OCI-LY3 (cell line): ENCODE results near the gene CELF4.
A peak's percentile ranks its signal among the peaks of the same experiment; 100 is the strongest.

Source experiments
- H2AFZ ChIP-seq: fragments of 200-600, 300-600 bp; shearing (Covaris generic); 2 replicates; pipeline ENCODE4 v1.6.0; 2014; ENCODE audit warnings: antibody characterized with exemption, low read depth, low read length
- H3K27ac ChIP-seq: fragments of 200-600, 300-600 bp; sonication (generic); 2 replicates; pipeline ENCODE4 v1.5.1; 2014; ENCODE audit warnings: mild to moderate bottlenecking, low read length, moderate library complexity, mixed read lengths
- H3K27me3 ChIP-seq: fragments of 200-600, 300-600 bp; sonication (generic); 2 replicates; pipeline ENCODE4 v1.6.1; 2014; ENCODE audit warnings: low read depth, low read length, mixed read lengths
- H3K36me3 ChIP-seq: fragments of 200-600, 300-600 bp; sonication (generic); replicated peaks from 2 replicates; pipeline ENCODE3; 2014; ENCODE audit warnings: low read depth, low read length, mixed read lengths
- H3K4me1 ChIP-seq: fragments of 300-600, 200-600 bp; sonication (generic); 2 replicates; pipeline ENCODE4 v1.6.1; 2014; ENCODE audit warnings: low read length, mixed read lengths
- H3K4me2 ChIP-seq: fragments of 200-600, 300-600 bp; sonication (generic); 2 replicates; pipeline ENCODE4 v1.6.1; 2014; ENCODE audit warnings: low read length, mixed read lengths
- H3K4me3 ChIP-seq: fragments of 300-600, 200-600 bp; sonication (generic); 2 replicates; pipeline ENCODE4 v1.5.1; 2014; ENCODE audit warnings: antibody characterized with exemption, mild to moderate bottlenecking, low read length, moderate library complexity
- H3K79me2 ChIP-seq: fragments of 300-600, 200-600 bp; shearing (Covaris generic); 2 replicates; pipeline ENCODE4 v1.6.1; 2014; ENCODE audit warnings: mild to moderate bottlenecking, low read length, mixed read lengths
- H3K9ac ChIP-seq: fragments of 300-600, 200-600 bp; shearing (Covaris generic); 2 replicates; pipeline ENCODE4 v1.6.0; 2014; ENCODE audit warnings: mild to moderate bottlenecking, low read length, moderate library complexity
- H3K9me3 ChIP-seq: fragments of 200-600, 300-600 bp; shearing (Covaris generic); 2 replicates; pipeline ENCODE4 v1.6.1; 2014; ENCODE audit warnings: low read length, mixed read lengths; ENCODE audit not compliant: insufficient read depth
- H4K20me1 ChIP-seq: fragments of 200-600, 300-600 bp; sonication (generic); 2 replicates; pipeline ENCODE4 v1.6.1; 2016; ENCODE audit warnings: low read length, mixed read lengths; ENCODE audit not compliant: insufficient read depth
- EZH2phosphoT487 ChIP-seq: fragments of 200-600 bp; shearing (Covaris generic); IDR thresholded peaks from 2 replicates; pipeline ENCODE4 v1.6.1; 2018; ENCODE audit warnings: antibody characterized with exemption, mixed run types, low read depth
- TF ChIP-seq, protein P1 (sequence below): fragments of 200-600, 300-600 bp; sonication (generic); IDR thresholded peaks from 2 replicates; pipeline ENCODE4 v1.5.1; 2014; ENCODE audit warnings: antibody characterized with exemption, low read length, low read depth

Gene CELF4

DNA sequence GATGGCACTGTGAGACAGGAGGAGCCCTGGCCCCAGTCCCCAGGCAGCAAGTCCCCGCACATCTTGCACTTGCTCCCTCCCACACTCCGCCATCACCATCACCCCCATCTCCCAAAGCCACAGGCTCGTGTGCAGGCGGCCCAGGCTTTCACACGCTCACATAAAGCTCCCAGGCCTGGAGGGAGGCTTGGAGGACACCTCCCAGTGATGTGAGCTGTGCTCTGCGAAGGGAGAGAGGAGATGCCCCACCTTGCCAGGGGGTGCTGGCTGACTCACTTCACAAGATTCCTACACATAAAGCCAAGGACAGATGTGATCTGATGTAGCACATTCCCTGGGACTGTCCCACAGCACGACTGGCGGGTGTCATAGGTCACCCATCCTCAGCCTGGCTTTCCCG is 28.9 kb downstream of the CELF4 start:
- no peak overlapping the region for H3K27ac ChIP-seq
- H3K4me3 ChIP-seq: no peak overlapping the region
- H3K36me3 ChIP-seq: no peaks in the 10 kb centered on the region
- H3K9me3 ChIP-seq: no peaks in the 10 kb centered on the region
- H3K27me3 ChIP-seq: no peaks in the 10 kb centered on the region
- 0 out of 2 replicates have a peak overlapping the region, but pooled peaks have one; percentile 20 for H3K4me2 ChIP-seq
- H4K20me1 ChIP-seq: no peaks in the 10 kb centered on the region
- no peak overlapping the region for H2AFZ ChIP-seq
- TF ChIP-seq, protein P1, sequence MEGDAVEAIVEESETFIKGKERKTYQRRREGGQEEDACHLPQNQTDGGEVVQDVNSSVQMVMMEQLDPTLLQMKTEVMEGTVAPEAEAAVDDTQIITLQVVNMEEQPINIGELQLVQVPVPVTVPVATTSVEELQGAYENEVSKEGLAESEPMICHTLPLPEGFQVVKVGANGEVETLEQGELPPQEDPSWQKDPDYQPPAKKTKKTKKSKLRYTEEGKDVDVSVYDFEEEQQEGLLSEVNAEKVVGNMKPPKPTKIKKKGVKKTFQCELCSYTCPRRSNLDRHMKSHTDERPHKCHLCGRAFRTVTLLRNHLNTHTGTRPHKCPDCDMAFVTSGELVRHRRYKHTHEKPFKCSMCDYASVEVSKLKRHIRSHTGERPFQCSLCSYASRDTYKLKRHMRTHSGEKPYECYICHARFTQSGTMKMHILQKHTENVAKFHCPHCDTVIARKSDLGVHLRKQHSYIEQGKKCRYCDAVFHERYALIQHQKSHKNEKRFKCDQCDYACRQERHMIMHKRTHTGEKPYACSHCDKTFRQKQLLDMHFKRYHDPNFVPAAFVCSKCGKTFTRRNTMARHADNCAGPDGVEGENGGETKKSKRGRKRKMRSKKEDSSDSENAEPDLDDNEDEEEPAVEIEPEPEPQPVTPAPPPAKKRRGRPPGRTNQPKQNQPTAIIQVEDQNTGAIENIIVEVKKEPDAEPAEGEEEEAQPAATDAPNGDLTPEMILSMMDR: no peak
- TF ChIP-seq EZH2phosphoT487: no peak
- H3K4me1 ChIP-seq: peaks cover 62% of the 10 kb centered on the region
- no peak overlapping the region for H3K9ac ChIP-seq
- no peaks in the 10 kb centered on the region for H3K79me2 ChIP-seq

DNA sequence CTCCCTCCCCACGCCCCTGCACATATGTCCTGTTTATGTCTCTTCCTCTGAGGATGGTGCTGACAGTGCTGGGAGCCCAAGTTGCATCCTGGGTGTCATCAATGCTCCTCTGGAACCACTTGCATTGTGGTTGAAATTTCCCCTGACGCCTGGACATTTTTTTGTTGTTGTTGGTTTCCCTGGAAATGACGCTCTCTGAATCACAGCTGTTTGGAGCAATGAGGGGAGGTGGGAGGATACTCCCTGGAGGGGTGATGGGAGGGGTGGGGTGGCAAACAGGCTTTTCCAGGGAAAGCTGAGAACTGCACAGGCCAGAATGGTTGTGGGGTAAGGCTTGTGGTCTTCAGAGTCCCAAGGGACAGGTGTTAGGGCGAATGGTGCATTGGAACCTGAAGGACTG is 29.6 kb downstream of the CELF4 start:
- Histone ChIP-seq H3K27me3 (no peaks in the 10 kb centered on the region), H4K20me1 (no peaks in the 10 kb centered on the region)
- TF ChIP-seq EZH2phosphoT487: no peak
- TF ChIP-seq, protein P1: no peak

DNA sequence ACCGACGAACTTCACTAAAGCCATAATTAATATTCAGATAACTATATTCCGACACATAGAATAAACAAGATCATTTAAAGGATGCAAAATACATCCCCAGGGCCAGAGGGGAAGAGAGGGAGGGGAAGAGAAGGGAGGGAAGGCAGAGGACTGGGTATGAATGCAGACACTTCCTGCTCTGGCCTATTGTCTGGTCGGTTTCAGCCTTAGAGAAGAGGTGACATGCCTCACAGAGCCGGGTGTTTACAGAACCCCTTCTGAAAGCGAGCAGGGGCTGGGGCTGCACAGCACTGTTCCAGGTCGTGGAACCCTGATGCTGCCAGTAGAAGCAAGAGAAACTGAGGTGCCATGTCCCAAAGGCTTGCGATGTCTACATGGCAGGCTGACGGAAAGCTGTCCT is 31.0 kb downstream of the CELF4 start:
- H3K36me3 ChIP-seq: no peaks in the 10 kb centered on the region
- peak overlapping the region; percentile 59 for H3K4me3 ChIP-seq
- TF ChIP-seq, protein P1: no peak
- no peak for TF ChIP-seq EZH2phosphoT487
- no peaks in the 10 kb centered on the region for H4K20me1 ChIP-seq
- peak overlapping the region; percentile 80 for H2AFZ ChIP-seq
- H3K27ac ChIP-seq: peak overlapping the region; percentile 95
- H3K9me3 ChIP-seq: no peaks in the 10 kb centered on the region
- H3K4me1 ChIP-seq: peaks cover 79% of the 10 kb centered on the region
- H3K79me2 ChIP-seq: no peaks in the 10 kb centered on the region
- H3K27me3 ChIP-seq: no peaks in the 10 kb centered on the region
- H3K9ac ChIP-seq: peak overlapping the region; percentile 69
- peak overlapping the region; percentile 82 for H3K4me2 ChIP-seq

More for the DNA sequence above, 29.6 kb downstream of the CELF4 start:
- Histone ChIP-seq H3K9me3 (no peaks in the 10 kb centered on the region), H3K4me3 (no peak overlapping the region), H3K27ac (no peak overlapping the region), H2AFZ (no peak overlapping the region; the same call in 1 of the 2 replicates), H3K79me2 (no peaks in the 10 kb centered on the region), H3K4me2 (peak overlapping the region; percentile 20; the same call in 1 of the 2 replicates), H3K4me1 (peaks cover 66% of the 10 kb centered on the region), H3K9ac (no peak overlapping the region; the same call in 1 of the 2 replicates), H3K36me3 (no peaks in the 10 kb centered on the region)

DNA sequence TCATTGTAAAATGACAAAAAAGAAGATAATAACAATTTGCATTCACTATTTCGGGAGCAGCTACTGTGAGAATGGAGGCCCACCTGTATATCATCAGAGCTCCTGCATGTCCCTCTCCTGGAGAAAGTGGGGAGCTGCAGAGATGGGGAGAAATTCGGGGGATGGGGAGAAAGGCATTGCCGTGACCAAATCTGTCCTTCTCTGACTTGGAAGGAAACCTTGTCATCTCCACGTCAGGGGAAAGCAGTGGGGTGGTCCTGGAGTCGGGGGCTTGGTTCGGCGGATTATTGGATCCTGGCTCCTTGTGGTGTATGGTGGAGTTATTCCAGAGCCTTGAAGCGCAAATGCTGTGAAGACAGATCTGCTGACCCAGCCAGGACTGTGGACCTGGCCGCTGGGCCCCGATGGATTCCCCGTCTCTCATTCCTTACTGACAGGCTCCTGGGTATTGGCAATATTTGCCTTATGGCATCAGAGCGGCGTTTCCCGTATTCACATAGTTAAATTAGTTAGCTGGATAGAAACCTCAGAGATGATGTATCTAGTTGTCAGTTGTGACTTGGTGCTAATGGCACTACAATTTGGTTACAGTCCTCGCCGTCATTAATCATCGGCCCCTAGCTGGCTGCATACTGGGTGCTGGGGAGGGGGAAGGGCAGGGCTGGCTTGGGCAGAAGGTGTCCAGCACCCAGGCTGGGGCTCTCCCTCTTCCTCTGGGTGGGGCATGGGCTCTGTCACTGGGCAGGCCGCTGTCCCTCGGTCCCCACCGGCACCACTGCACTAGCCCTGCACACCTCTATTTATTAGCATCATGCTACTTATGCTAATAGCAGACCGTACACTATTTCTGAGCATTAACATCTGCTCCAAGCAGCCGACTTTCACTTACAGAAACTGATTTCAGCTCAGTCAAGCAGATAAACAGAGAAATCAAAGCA is 31.7 kb downstream of the CELF4 start:
- H3K27me3 ChIP-seq: no peaks in the 10 kb centered on the region
- H3K9me3 ChIP-seq: no peaks in the 10 kb centered on the region
- peak overlapping the region; percentile 80 for H2AFZ ChIP-seq
- peak overlapping the region; percentile 59 for H3K4me3 ChIP-seq
- H3K27ac ChIP-seq: peak overlapping the region; percentile 95
- H3K4me2 ChIP-seq: peak overlapping the region; percentile 82
- H3K9ac ChIP-seq: peak overlapping the region; percentile 69
- no peak for TF ChIP-seq EZH2phosphoT487
- TF ChIP-seq, protein P1: peak; percentile 44
- H3K79me2 ChIP-seq: no peaks in the 10 kb centered on the region
- H4K20me1 ChIP-seq: no peaks in the 10 kb centered on the region
- peaks cover 79% of the 10 kb centered on the region for H3K4me1 ChIP-seq
- no peaks in the 10 kb centered on the region for H3K36me3 ChIP-seq
